HL-60/S4 treated with retinoic acid at 250 ng/mL for 4 days and 3 days (cell line): ENCODE results near the gene PTPRT.
"Not testable (repeated sequence)": the region's sequence is repeated elsewhere in the genome, so short reads cannot be mapped to it uniquely, and the experiment has no call there.

Experiments
- in situ Hi-C: fragments of 300-500 bp; cut with MboI; formaldehyde crosslinking; loops from 2 replicates; pipeline ENCODE4 v1.7.0; 2022; ENCODE audit warnings: low sequenced_read_pairs

PTPRT gene

DNA sequence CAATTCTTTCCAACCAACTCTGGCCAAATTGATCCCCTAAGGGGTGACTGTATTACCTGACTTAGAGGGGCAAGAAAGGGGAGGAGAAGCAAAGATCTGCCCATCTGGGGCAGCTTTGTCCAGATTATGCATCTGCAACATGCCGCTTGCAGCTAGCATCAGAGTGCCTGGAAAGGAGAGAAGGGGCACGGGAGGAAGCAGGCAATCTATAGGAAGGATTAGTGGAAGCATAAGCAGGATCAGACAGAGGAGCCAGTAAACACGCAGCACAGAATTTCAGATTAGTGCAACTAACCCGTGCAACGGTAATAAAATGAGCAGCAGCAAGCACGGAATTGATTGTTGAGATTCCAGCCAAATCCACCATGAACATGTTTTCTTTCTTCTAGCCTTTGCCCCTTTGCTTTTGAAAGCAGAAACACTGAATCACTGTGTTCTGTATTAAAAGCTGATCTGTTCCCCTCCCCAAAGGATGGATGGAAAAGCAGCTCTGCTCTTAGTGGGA is 927.9 kb downstream of the PTPRT start:
- in situ Hi-C loops, result no loop called here

- in situ Hi-C loops, result no loop called here
Observed at GRCh38 chr20:42260184-42260583, 929.5 kb downstream of the PTPRT start.

DNA sequence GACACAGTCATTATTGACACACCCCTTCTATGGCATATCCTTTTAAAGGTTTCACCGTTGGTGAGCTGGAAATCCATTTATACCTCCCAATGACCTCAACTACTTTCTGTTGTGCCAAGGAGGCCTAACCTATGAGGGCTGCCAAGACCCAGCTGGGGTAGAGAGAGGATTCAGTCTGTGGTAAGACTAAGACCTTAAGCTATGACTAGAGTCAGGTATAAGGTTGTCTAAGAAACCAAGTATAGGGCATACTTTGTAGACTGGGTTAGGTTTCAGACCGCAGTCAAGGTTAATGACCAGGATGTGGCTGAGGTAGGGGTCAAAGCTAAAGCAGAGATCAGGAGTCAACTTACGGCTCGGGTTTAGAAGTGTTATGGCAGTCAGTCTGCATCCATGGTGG is 930.3 kb downstream of the PTPRT start:
- in situ Hi-C loops, result no loop called here

GRCh38 chr20:42258564-42259302 is 931.0 kb downstream of the PTPRT start:
- in situ Hi-C loops, result no loop called here

GRCh38 chr20:42255821-42256220 is 933.9 kb downstream of the PTPRT start:
- in situ Hi-C loops, result no loop called here

GRCh38 chr20:42254673-42255072 is 935.0 kb downstream of the PTPRT start:
- in situ Hi-C loops, result no loop called here

GRCh38 chr20:42252116-42252515 is 937.6 kb downstream of the PTPRT start:
- in situ Hi-C loops, result no loop called here

DNA sequence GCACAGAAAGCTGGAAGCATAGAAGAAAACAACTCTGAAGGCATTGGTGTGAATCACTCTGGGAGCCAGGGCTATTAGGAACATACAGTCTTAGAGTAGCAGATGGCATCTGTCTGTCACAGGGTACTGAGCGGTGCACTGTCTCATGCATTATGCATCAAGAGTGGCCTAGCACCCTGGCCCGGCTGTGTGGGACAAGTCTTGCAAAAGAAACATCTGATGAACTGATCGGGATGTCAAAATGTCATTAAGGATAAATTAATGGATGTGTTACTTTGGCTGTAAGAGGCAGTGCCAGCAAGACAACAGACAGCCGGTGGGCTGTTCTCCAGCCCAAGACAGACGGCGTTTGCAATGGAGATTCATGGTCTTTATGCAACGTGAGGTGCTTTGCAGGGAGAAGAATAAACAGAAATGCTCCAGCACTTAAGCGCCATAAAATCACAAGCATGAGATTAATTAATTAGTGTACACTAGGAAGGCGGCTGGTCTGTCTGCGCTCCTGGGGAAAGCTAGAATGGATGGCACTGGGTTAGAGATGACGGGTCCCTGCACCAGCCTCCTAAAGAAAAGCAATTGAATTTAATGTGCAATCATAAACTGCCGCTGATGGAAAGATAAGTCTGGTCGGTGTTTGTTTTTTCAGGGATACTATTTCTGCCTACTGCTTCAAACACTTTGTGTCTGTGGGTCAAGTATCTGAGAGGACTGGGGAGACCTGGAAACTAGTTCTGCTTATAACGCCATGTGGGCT is 970.9 kb downstream of the PTPRT start:
- in situ Hi-C loops, result no loop called here

DNA sequence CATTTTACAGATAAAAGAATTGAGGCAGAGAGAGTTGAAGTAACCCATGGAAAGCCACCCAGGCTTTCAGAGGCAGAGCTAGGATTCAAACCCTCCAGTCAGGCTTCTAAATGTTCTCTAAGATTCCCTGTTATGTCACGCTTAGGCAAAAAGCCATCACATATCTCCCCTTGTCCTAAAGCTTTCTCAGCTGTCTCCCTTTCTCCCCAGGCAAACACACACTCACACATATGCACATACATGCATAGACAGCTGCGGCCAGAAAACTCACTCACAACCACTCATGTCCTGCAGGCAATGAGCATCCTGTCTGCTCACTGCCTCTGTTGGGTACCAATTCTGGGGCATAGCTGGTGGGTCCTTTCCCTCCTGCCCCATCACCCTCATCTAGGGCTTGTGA is 975.6 kb downstream of the PTPRT start:
- in situ Hi-C loops, result no loop called here

- in situ Hi-C loops, result no loop called here
Observed at GRCh38 chr20:42212391-42212790, 977.3 kb downstream of the PTPRT start.

DNA sequence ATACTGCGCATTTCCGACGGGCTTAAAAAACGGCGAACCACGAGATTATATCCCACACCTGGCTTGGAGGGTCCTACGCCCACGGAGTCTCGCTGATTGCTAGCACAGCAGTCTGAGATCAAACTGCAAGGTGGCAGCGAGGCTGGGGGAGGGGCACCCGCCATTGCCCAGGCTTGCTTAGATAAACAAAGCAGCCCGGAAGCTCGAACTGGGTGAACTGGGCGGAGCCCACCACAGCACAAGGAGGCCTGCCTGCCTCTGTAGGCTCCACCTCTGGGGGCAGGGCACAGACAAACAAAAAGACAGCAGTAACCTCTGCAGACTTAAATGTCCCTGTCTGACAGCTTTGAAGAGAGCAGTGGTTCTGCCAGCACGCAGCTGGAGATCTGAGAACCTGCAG is 983.1 kb downstream of the PTPRT start:
- in situ Hi-C loops, result not testable (repeated sequence)

GRCh38 chr20:42204109-42204660 is 985.5 kb downstream of the PTPRT start:
- in situ Hi-C loops, result no loop called here

- in situ Hi-C loops, result no loop called here
Observed at GRCh38 chr20:42197599-42197998, 992.1 kb downstream of the PTPRT start.

DNA sequence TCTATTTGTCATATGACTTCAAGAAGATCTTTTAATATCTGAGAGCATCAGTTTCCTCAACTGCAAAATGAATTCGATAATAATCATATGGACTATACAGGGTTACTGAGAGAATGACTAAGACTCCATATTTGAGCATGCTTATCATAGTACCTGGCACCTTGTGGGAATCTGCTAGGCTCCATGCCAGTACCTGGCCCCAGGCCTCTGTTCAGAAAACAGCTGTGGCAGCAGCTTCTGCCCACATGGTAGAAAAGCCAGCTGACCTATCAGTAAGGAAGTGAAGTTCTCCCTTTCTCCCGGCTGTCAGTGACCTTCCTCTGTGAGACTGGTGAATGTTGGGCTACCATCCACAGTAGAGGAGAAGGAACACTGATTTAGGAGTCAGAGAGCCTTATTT is 996.6 kb downstream of the PTPRT start:
- in situ Hi-C loops, result no loop called here

DNA sequence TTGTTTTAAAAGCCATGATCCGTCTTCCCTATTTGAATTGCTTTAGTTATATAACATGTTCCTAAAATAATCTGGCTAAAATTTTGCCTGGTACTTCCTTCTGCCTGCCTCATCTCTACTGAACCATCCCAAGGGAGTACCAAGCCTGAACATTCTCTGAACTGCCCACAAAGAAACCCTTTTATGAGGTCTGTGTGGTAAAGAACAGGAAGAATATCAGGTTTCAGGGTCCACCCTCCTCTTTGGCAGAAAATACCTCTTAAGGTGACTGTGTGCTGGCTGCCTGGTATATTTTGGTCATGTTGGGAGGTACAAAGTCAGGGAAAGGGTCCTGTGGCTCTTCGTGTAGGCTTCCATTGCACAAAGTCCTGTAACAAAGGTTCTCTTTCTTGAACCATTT is 997.4 kb downstream of the PTPRT start:
- in situ Hi-C loops, result no loop called here

DNA sequence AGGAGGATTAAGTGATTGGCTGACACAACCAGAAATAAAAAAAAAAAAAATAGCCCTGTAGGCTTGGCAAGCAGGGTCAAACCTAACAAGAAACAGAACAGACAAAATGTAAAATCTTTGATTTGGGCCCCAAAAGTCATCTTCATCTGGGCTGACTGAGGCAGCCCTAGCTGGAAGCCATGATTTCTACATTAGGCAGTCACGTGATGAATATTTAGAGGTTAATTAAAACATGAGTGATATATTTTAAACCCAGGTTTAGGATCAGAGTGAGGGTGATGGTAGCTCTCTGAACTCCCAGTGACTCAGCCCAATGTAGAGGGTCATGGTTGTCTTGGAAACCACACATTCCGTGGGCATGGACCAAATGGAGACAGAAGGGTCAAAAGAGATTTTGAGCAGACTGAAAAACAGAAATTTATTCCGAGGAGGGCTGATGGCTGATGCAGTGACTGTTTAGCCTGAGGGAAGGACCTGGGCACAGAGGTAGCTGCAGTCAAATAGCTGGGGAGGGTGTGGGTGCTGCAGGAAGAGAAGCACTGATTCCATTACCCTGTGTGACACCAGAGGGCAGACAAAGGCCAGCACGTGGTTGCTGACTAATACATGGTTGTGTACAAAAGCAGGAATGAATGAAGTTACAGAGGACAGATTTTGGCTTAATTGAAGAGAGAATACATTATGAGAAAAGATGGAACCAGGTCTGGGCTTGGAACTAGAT is 998.4 kb downstream of the PTPRT start:
- in situ Hi-C loops, result no loop called here

GRCh38 chr20:42190084-42190483 is 999.6 kb downstream of the PTPRT start:
- in situ Hi-C loops, result no loop called here

- in situ Hi-C loops, result no loop called here
Observed at GRCh38 chr20:42186337-42186736, 1003.4 kb downstream of the PTPRT start.

DNA sequence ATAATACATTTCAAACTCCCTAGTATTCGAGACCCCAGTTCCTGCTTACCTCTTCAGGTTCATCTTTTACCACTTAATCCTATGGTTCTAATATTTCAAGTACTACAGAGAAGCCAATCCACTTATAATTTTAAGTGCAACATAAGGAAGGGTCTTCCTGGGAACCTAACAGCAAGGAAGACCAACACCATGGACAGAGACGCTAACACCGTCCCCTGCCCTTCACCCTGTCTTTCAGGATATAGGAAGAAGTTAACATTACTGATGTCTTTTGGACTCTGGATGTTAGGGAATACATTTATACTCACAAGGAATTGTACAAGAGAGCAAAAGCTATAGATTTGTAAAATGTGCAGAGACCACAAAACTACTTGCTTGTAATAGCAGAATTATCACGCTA is 1006.6 kb downstream of the PTPRT start:
- in situ Hi-C loops, result no loop called here

- in situ Hi-C loops, result no loop called here
Observed at GRCh38 chr20:42181064-42181463, 1008.6 kb downstream of the PTPRT start.

DNA sequence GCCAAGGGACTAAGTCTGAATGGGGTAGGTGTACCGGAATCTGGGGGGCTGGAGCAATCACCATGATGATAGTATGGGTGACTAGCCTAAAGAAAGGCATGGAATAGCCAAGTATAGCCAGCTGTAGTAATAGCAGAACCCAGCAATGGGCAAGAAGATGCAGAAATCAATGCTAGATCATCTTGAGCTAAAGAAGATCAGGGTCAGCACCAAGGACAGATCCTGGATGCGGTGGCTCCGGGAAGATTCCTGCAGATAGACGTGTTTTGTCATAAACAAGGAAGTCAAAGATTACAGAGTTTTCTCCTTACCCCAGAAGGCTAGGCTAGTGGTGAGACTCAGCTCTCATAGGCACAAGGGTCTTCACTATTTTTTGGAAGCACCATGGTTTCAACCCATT is 1009.9 kb downstream of the PTPRT start:
- in situ Hi-C loops, result no loop called here
